ENCODE results near the gene MAPK8IP2.
A peak's percentile ranks its signal among the peaks of the same experiment; 100 is the strongest.

- TF ChIP-seq CTCF (optimal IDR thresholded peaks at IDR 0.05 in 1 of 3, IDR thresholded peaks at IDR 0.05 in 1 of 3, conservative IDR thresholded peaks at IDR 0.05 in 1 of 3; ENCODE audit: extremely low read depth in 1 of 3, insufficient read depth in 2 of 3, low read length in 3 of 3) (peak; percentile 43 to 59 (median 49)), EZH2 (IDR thresholded peaks at IDR 0.05; ENCODE audit: low read length) (no peak)
Measured at GRCh38 chr22:50621948-50622722, 21.5 kb downstream of the MAPK8IP2 start.

Data from keratinocyte (primary cell).